CD4-positive, alpha-beta T cell treated with Interleukin-6 for 4 hours (primary cell): ENCODE results near the gene PRAMEF11.
"Not testable (repeated sequence)": the region's sequence is repeated elsewhere in the genome, so short reads cannot be mapped to it uniquely, and the experiment has no call there.

Experiments used
- DNase-seq: peaks from one replicate; pipeline ENCODE4 v3.0.0-alpha.2; 2020; ENCODE audit warnings: mixed read lengths

PRAMEF11 gene

GRCh38 chr1:12831310-12831709 lies at the start of gene PRAMEF11:
TSS of gene PRAMEF11 (minus strand) at chr1:12831410. CDS start at chr1:12828789, 2,621 bp downstream.
- DNase-seq = not testable (repeated sequence)

- DNase-seq = not testable (repeated sequence)
These were observed 47.2 kb upstream of the PRAMEF11 start for GRCh38 chr1:12878453-12878852.

- not testable (repeated sequence) for DNase-seq
These were observed 32.1 kb upstream of the PRAMEF11 start for GRCh38 chr1:12863131-12863880.

- not testable (repeated sequence) for DNase-seq
These were observed 25.6 kb upstream of the PRAMEF11 start, which contains the start of gene PRAMEF2 for GRCh38 chr1:12856786-12857185. TSS of gene PRAMEF2 (plus strand) at chr1:12857086. CDS start at chr1:12859010, 1,924 bp downstream.

DNA sequence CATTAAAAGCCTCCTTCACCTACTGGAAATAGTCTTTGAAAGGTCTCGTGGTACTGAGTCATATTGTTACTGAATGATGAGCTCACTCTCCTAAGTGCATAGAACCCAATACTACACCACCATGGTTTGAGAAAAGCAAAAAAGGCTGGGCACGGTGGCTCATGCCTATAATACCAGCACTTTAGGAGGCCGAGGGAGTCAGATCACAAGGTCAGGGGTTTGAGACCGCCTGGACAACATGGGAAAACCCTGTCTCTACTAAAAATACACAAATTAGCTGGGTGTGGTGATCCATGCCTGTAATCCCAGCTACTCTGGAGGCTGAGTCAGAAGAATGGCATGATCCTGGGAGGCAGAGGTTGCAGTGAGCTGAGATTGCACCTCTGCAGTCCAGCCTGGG lies 20.6 kb upstream of the PRAMEF11 start:
- DNase-seq = no peak

GRCh38 chr1:12848620-12849019 lies 17.4 kb upstream of the PRAMEF11 start, which contains the start of gene HNRNPCL1:
TSS of gene HNRNPCL1 (minus strand) at chr1:12848720. CDS start at chr1:12848289, 431 bp downstream.
- DNase-seq = not testable (repeated sequence)

- DNase-seq = not testable (repeated sequence)
These were observed 2.0 kb upstream of the PRAMEF11 start for GRCh38 chr1:12833251-12833650.

DNA sequence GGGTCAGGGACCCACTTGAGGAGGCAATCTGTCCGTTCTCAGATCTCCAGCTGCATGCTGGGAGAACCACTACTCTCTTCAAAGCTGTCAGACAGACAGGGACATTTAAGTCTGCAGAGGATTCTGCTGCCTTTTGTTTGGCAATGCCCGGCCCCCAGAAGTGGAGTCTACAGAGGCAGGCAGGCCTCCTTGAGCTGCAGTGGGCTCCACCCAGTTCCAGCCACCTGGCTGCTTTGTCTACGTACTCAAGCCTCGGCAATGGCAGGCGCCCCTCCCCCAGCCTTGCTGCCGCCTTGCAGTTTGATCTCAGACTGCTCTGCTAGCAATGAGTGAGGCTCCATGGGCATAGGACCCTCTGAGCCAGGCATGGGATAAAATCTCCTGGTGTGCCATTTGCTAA lies 12.1 kb downstream of the PRAMEF11 start:
- DNase-seq = not testable (repeated sequence)

DNA sequence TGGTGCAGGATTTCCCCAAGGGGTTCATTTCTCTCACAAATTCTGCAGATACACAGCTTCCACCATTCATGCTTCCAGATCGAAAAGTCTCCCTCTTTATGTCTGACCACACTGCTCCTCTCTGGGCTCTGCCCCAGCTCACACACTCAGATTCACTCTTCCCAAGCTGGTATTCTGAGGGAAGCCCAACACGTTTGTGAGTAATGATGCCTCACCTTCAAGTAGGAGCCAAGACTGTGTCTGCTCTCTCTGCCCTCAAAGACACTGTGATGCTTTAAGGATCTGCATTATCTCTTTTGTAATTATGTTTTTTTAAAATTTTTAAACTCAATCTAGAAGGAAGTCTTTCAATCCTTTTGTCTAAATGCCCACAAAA lies 19.8 kb downstream of the PRAMEF11 start:
- DNase-seq = no peak

- no peak for DNase-seq
These were observed 20.4 kb downstream of the PRAMEF11 start for GRCh38 chr1:12810691-12811408.

GRCh38 chr1:12809933-12810332 lies 21.3 kb downstream of the PRAMEF11 start:
- DNase-seq = no peak

- DNase-seq = no peak
These were observed 31.5 kb downstream of the PRAMEF11 start for GRCh38 chr1:12799730-12800129.

DNA sequence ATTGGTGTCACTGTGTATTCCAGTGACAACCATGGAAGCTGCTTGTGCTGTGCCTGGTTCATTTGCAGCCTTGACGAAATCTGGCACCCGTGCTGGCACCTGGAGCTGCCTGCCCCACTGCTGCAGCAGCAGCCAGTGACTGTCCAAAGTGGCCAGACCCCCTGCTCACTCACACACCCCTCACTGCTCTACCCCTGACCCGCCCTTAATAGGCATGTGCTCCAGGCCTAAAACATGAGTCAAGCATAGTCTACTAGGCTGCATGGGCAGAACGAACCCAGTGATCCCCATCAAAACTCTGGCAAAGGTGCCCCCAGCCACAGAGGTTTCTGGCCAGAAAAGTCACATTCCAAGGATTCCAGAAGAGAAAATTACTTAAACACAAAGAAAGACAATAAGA lies 32.3 kb downstream of the PRAMEF11 start:
- no peak for DNase-seq

- DNase-seq = not testable (repeated sequence)
These were observed 40.1 kb downstream of the PRAMEF11 start, which contains the start of gene PRAMEF1 for GRCh38 chr1:12791097-12791496. TSS of gene PRAMEF1 (plus strand) at chr1:12791397. CDS start at chr1:12793228, 1,831 bp downstream.

GRCh38 chr1:12784729-12785128 lies 46.5 kb downstream of the PRAMEF11 start:
- not testable (repeated sequence) for DNase-seq

GRCh38 chr1:12783783-12784182 lies 47.4 kb downstream of the PRAMEF11 start:
- DNase-seq = not testable (repeated sequence)

- DNase-seq = not testable (repeated sequence)
These were observed 49.7 kb downstream of the PRAMEF11 start for GRCh38 chr1:12781488-12781887.

DNA sequence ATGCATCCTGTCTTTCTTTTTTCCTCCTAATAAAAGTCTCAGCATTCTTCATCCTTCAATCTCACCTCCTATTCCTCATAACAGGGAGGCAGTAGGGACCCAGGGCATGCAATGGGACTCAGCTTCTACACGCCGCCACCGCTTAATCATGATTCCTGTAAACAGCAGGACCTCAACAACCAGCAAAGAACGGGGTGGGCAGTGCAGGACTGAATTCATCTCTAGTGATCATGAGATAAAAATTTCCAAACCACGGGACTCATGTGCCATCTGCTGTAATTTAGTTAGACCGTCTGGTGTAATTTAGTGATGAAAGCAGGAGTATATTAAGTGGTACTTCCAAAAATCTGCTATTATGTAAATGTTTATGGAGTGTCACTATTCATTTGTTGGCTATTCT lies 52.3 kb downstream of the PRAMEF11 start:
- DNase-seq = no peak

GRCh38 chr1:12778061-12778460 lies 53.1 kb downstream of the PRAMEF11 start:
- DNase-seq = no peak

DNA sequence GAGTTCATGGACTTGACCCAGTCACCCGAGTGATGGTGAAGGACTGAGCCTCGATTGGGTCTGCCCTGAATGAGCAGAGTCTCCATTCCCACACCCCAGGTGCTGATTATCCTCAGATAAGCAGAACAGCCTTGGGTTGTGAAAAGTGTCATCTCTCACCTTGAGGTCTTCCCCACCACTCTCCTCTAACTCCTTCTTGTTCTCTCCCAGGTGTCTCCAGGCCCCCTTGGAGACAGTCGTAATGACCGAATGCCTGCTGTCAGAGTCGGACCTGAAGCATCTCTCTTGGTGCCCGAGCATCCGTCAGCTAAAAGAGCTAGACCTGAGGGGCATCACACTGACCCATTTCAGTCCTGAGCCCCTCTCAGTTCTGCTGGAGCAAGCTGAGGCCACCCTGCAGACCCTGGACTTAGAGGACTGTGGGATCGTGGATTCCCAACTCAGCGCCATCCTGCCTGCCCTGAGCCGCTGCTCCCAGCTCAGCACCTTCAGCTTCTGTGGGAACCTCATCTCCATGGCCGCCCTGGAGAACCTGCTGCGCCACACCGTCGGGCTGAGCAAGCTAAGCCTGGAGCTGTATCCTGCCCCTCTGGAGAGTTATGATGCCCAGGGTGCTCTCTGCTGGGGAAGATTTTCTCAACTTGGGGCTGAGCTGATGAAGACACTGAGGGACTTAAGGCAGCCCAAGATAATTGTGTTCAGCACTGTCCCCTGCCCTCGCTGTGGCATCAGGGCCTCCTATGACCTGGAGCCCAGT lies 54.2 kb downstream of the PRAMEF11 start:
- DNase-seq = no peak

DNA sequence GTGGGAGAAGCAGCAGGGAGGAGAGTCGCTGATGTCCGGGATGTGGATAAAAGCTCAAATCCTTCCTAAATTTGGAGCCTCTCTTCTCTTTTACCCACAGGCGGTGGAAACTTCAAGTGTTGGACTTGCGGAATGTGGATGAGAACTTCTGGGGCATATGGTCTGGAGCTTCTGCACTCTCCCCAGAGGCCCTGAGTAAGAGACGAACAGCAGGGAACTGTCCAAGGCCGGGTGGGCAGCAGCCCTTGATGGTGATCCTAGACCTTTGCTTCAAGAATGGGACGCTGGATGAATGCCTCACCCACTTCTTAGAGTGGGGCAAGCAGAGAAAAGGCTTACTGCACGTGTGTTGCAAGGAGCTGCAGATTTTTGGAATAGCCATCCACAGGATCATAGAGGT lies 55.8 kb downstream of the PRAMEF11 start:
- no peak for DNase-seq

DNA sequence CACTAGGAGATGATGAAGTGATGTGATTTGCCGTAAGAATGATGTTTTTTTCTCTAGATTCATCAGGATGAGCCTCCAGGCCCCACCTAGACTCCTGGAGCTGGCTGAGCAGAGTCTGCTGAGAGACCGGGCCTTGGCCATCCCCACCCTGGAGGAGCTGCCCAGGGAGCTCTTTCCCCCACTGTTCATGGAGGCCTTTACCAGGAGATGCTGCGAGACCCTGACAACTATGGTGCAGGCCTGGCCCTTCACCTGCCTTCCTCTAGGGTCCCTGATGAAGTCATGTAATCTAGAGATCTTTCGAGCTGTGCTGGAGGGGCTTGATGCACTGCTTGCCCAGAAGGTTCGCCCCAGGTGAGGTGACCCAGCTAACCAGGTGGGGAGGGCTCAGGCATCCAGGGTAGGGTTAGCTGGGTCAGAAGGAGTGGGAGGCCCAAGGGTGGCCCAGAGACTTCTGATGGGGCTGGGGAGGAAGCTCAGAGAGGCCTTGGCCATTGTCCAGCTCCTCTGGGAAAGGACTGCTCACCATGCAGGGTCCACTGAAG lies 56.3 kb downstream of the PRAMEF11 start:
- DNase-seq = no peak
